Spleen (tissue), 7 donors: Measurements from ENCODE around the gene CCDC120.

Source experiments
- POLR2AphosphoS5 ChIP-seq, 3 donors: sonication (generic); formaldehyde crosslinking; IDR thresholded peaks; one replicate each; pipeline ENCODE4 v1.5.1; 2017; ENCODE audit warnings: antibody characterized with exemption in 3 of 3
- TF ChIP-seq, protein P1 (sequence below), 11 experiments: fragments of 200-600 bp in 7 of 11; fragments of 450-650 bp in 4 of 11; sonication (generic) in 4 of 11; IDR thresholded peaks in 8 of 11; conservative IDR thresholded peaks in 3 of 11; 1 replicate in 7 of 11; 2 replicates in 4 of 11; pipeline versions ENCODE4 v1.4.0 to v1.8.0; 2016 to 2021; ENCODE audit warnings: antibody characterized with exemption in 11 of 11, inconsistent platforms in 4 of 11, mild to moderate bottlenecking in 1 of 11
- donor health status: DM: no; HTN: no; CAD: no; lungs with moderate emphysema.
- donor health status: DM: no; HTN: no; CAD: no.
- donor health status: DM: no; HTN: no; CAD: no.

DNA sequence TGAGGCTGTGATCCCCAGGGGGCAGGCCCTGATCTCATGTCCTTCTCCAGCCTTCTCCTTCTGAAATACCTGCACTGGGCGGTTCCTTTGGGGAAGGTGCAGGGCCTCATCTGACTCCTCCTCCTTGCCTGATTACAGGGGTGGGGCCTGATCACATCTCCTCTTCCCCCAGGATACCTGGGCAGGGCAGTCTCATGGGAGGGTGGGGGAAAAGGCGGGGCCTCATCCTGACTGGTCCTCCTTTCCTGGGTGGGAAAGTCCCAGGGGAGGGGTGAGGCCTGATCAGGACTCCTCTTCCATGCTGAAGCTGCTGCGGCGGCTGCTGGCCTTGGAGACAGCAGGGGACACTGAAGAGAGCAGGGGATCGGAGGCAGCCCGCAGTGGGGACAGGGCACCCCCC, 28.9 kb upstream of the CCDC120 start:
- TF ChIP-seq, protein P1, sequence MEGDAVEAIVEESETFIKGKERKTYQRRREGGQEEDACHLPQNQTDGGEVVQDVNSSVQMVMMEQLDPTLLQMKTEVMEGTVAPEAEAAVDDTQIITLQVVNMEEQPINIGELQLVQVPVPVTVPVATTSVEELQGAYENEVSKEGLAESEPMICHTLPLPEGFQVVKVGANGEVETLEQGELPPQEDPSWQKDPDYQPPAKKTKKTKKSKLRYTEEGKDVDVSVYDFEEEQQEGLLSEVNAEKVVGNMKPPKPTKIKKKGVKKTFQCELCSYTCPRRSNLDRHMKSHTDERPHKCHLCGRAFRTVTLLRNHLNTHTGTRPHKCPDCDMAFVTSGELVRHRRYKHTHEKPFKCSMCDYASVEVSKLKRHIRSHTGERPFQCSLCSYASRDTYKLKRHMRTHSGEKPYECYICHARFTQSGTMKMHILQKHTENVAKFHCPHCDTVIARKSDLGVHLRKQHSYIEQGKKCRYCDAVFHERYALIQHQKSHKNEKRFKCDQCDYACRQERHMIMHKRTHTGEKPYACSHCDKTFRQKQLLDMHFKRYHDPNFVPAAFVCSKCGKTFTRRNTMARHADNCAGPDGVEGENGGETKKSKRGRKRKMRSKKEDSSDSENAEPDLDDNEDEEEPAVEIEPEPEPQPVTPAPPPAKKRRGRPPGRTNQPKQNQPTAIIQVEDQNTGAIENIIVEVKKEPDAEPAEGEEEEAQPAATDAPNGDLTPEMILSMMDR (IDR thresholded peaks at IDR 0.05 in 8 of 11, conservative IDR thresholded peaks at IDR 0.05 in 3 of 11): no peak
- TF ChIP-seq POLR2AphosphoS5 (IDR thresholded peaks at IDR 0.05): no peak
